PC-9 (cell line): ENCODE results near the gene UGT2B28.
"Not testable (repeated sequence)": the region's sequence is repeated elsewhere in the genome, so short reads cannot be mapped to it uniquely, and the experiment has no call there.

Experiments
- CTCF ChIP-seq: fragments of 200-600 bp; sonication (generic); conservative IDR thresholded peaks from 2 replicates; pipeline ENCODE4 v1.6.1; 2017; ENCODE audit warnings: mixed run types, antibody characterized with exemption, mild to moderate bottlenecking, moderate library complexity
- EZH2 ChIP-seq: fragments of 200-600 bp; sonication (generic); IDR thresholded peaks from 2 replicates; pipeline ENCODE4 v1.8.0; 2017; ENCODE audit warnings: antibody characterized with exemption, low read depth

GRCh38 chr4:69310262-69310661, 30.0 kb downstream of the UGT2B28 start:
- TF ChIP-seq CTCF, EZH2: not testable (repeated sequence)
